MM.1S (cell line): Measurements from ENCODE around the gene CHMP4A.

Experiments
- DNase-seq: peaks from one replicate; pipeline ENCODE4 v3.0.0-alpha.2; 2015
- H2AFZ ChIP-seq: fragments of 300-600 bp; sonication (generic); 2 replicates; pipeline ENCODE4 v1.6.0; 2016; ENCODE audit warnings: antibody characterized with exemption, low read length
- H3F3A ChIP-seq: fragments of 300-600 bp; sonication (generic); 2 replicates; pipeline ENCODE4 v1.6.1; 2016; ENCODE audit warnings: mild to moderate bottlenecking, antibody characterized with exemption, low read length, moderate library complexity, mixed read lengths; ENCODE audit not compliant: insufficient read depth
- H3K27ac ChIP-seq: fragments of 300-600 bp; sonication (generic); 2 replicates; pipeline ENCODE4 v1.5.1; 2016; ENCODE audit warnings: mild to moderate bottlenecking, low read length
- H3K27me3 ChIP-seq: fragments of 300-600 bp; sonication (generic); replicated peaks from 2 replicates; pipeline ENCODE4 v1.6.0; 2016; ENCODE audit warnings: low read length; ENCODE audit not compliant: insufficient read depth
- H3K36me3 ChIP-seq: fragments of 300-600 bp; sonication (generic); replicated peaks from 2 replicates; pipeline ENCODE4 v1.6.1; 2016; ENCODE audit warnings: mild to moderate bottlenecking, low read length, mixed read lengths; ENCODE audit not compliant: insufficient read depth
- H3K4me1 ChIP-seq: fragments of 300-600 bp; sonication (generic); 2 replicates; pipeline ENCODE4 v1.6.1; 2016; ENCODE audit warnings: low read length, mixed read lengths
- H3K4me2 ChIP-seq: fragments of 300-600 bp; sonication (generic); 2 replicates; pipeline ENCODE4 v1.6.0; 2016; ENCODE audit warnings: low read depth, low read length
- H3K4me3 ChIP-seq: fragments of 300-600 bp; sonication (generic); 2 replicates; pipeline ENCODE4 v1.5.1; 2016; ENCODE audit warnings: low read length, mixed read lengths
- H3K79me2 ChIP-seq: fragments of 300-600 bp; sonication (generic); 2 replicates; pipeline ENCODE4 v1.6.1; 2016; ENCODE audit warnings: mixed run types, low read length, mixed read lengths
- H3K9ac ChIP-seq: fragments of 300-600 bp; sonication (generic); 2 replicates; pipeline ENCODE4 v1.6.1; 2016; ENCODE audit warnings: low read length, mixed read lengths
- H3K9me2 ChIP-seq: fragments of 300-600 bp; sonication (generic); replicated peaks from 2 replicates; pipeline ENCODE4 v1.6.1; 2016; ENCODE audit warnings: mild to moderate bottlenecking, low read length, mixed read lengths; ENCODE audit not compliant: insufficient read depth
- H3K9me3 ChIP-seq: fragments of 300-600 bp; sonication (generic); replicated peaks from 2 replicates; pipeline ENCODE4 v1.6.1; 2016; ENCODE audit warnings: mild to moderate bottlenecking, low read length, mixed read lengths; ENCODE audit not compliant: insufficient read depth
- H4K20me1 ChIP-seq: fragments of 300-600 bp; sonication (generic); 2 replicates; pipeline ENCODE4 v1.6.1; 2016; ENCODE audit warnings: mild to moderate bottlenecking, low read length, moderate library complexity, mixed read lengths; ENCODE audit not compliant: insufficient read depth
- EZH2 ChIP-seq: fragments of 300-600 bp; sonication (generic); optimal IDR thresholded peaks from 2 replicates; pipeline ENCODE3; 2017; ENCODE audit warnings: low read depth, mild to moderate bottlenecking, antibody characterized with exemption, low read length, mixed read lengths
- EZH2phosphoT487 ChIP-seq: fragments of 300-600 bp; sonication (generic); IDR thresholded peaks from 2 replicates; pipeline ENCODE4 v1.6.1; 2018; ENCODE audit warnings: antibody characterized with exemption, low read length
- TF ChIP-seq, protein P1 (sequence below): fragments of 300-600 bp; sonication (generic); IDR thresholded peaks from 2 replicates; pipeline ENCODE4 v1.5.1; 2016; ENCODE audit warnings: antibody characterized with exemption, low read length, mixed read lengths

Gene CHMP4A

DNA sequence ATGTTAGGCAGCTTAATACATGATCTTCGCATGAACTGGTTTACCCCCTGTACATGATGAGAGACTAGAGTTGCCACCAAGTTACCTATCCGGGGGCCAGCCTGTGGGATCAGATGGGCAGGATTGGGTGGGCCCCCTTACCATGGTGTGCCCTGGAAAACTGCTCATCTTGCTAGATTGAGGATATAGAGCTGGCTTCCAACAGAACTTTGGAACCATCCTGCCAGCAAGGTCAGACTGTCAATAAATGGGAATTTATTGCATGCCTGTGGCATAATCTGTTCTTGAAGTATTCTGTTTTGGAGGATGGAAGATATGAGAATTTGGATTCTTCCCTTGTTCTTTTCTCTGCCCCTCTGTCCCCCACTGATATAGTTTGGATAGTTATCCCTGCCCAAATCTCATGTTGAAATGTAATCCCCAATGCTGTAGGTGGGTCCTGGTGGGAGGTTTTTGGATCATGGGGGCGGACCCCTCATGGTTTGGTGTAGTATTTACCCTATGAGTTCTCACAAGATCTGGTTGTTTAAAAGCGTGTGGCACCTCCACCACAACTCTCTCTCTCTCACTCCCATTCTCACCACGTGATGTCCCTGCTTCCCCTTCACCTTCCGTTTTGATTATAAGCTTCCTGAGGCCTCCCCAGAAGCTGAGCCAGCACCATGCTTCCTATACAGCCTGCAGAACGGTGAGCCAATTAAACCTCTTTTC, 14.3 kb downstream of the CHMP4A start:
- no peak overlapping the region for H2AFZ ChIP-seq
- H3K4me1 ChIP-seq, result peaks cover 5% of the 10 kb centered on the region; the same call in 1 of the 2 replicates
- no peak for TF ChIP-seq EZH2
- TF ChIP-seq, protein P1, sequence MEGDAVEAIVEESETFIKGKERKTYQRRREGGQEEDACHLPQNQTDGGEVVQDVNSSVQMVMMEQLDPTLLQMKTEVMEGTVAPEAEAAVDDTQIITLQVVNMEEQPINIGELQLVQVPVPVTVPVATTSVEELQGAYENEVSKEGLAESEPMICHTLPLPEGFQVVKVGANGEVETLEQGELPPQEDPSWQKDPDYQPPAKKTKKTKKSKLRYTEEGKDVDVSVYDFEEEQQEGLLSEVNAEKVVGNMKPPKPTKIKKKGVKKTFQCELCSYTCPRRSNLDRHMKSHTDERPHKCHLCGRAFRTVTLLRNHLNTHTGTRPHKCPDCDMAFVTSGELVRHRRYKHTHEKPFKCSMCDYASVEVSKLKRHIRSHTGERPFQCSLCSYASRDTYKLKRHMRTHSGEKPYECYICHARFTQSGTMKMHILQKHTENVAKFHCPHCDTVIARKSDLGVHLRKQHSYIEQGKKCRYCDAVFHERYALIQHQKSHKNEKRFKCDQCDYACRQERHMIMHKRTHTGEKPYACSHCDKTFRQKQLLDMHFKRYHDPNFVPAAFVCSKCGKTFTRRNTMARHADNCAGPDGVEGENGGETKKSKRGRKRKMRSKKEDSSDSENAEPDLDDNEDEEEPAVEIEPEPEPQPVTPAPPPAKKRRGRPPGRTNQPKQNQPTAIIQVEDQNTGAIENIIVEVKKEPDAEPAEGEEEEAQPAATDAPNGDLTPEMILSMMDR, result no peak
- no peak for TF ChIP-seq EZH2phosphoT487
- no peaks in the 10 kb centered on the region for H3K9me3 ChIP-seq
- no peaks in the 10 kb centered on the region for H3K27me3 ChIP-seq
- no peak overlapping the region for H3K9ac ChIP-seq
- H3K36me3 ChIP-seq, result no peaks in the 10 kb centered on the region
- no peak overlapping the region for H3K4me2 ChIP-seq
- no peak overlapping the region for H3K27ac ChIP-seq
- H3K79me2 ChIP-seq, result peaks cover 15% of the 10 kb centered on the region
- H3K9me2 ChIP-seq, result no peaks in the 10 kb centered on the region
- peaks cover 7% of the 10 kb centered on the region; the same call in 1 of the 2 replicates for H3F3A ChIP-seq
- H3K4me3 ChIP-seq, result no peak overlapping the region
- no peaks in the 10 kb centered on the region for H4K20me1 ChIP-seq
- no peak for DNase-seq

DNA sequence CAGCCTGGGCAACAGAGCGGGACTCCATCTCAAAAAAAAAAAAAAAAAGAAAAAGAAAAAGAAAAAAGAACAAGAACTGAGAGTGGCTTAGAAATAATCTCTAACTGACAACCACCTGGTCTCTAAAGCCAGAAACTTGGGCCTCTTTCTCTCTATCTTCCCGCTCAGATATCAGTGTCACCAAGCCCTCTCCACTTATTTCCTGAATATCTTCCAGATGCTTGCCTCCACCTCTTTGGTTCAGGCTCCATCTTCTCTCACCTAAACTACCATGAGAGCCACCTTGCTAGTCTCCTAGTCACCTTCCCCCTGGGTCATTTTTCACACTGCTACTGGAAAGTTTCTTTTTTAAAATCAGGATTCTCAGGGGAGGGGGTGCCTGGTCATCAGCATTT, 16.2 kb downstream of the CHMP4A start:
- Histone ChIP-seq H3K9ac (peak overlapping the region; percentile 47; the same call in 1 of the 2 replicates), H3K9me2 (no peaks in the 10 kb centered on the region), H3K27ac (no peak overlapping the region; the same call in 1 of the 2 replicates)

DNA sequence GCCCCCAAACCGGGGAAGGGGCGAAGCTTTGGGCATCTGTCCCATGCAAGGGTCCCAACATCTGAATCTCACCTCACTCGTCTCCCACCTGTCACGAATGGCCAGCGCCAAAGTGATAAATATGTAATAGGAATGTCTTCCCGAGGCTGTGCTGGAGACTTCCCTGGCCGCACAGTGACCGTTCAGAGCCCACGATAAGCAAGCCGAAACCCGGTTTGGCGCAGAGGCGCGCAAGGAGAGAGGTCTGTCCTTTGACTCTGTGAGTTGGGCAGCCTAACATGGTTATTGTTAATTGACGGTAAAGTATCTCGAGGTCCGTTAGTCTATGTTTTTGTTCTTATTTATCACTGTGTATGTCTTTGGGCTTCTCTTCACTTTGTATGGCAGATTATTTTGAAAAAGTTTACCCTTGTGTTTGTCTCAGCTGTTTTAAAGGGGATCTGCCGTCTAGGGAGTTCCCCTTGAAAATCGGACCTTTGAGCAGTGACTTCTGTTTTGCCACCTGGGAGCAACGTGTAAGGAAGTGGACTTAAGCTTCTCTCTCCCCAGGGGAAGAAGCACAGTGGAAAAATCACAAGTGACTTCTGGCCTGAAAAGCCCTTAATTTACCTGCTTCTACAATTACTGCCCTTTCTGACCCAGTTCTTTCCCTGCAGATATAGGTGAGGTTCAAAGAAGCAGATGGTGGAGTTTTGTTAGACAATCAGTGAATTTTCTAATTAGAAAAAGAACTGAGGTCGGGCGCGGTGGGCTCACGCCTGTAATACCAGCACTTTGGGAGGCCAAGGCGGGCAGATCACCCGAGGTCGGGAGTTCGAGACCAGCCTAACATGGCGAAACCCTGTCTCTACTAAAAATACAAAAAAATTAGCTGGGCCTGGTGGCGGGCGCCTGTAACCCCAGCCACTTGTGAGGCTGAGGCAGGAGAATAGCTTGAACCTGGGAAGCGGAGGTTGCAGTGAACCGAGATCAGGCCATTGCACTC, 16.9 kb downstream of the CHMP4A start:
- Histone ChIP-seq H3K27ac (peak overlapping the region; percentile 88; the same call in 1 of the 2 replicates), H3K36me3 (no peaks in the 10 kb centered on the region), H3K4me2 (peak overlapping the region; percentile 71), H2AFZ (peak overlapping the region; percentile 31; the same call in 1 of the 2 replicates), H3K79me2 (peaks cover 23% of the 10 kb centered on the region), H3K27me3 (no peaks in the 10 kb centered on the region), H3F3A (peaks cover 7% of the 10 kb centered on the region; the same call in 1 of the 2 replicates), H3K9ac (peak overlapping the region; percentile 99), H3K9me3 (no peaks in the 10 kb centered on the region), H3K4me1 (peaks cover 5% of the 10 kb centered on the region; the same call in 1 of the 2 replicates), H3K4me3 (peak overlapping the region; percentile 80), H3K9me2 (no peaks in the 10 kb centered on the region), H4K20me1 (no peaks in the 10 kb centered on the region)
- peak; percentile 18 for DNase-seq
- TF ChIP-seq, protein P1, result no peak
- TF ChIP-seq EZH2, result no peak
- TF ChIP-seq EZH2phosphoT487, result no peak

More for the DNA sequence above, 16.2 kb downstream of the CHMP4A start:
- H3K27me3 ChIP-seq, result no peaks in the 10 kb centered on the region
- no peaks in the 10 kb centered on the region for H3K36me3 ChIP-seq
- no peak overlapping the region for H2AFZ ChIP-seq
- H3K4me3 ChIP-seq, result 0 out of 2 replicates have a peak overlapping the region, but pooled peaks have one; percentile 20
- H3K4me1 ChIP-seq, result peaks cover 5% of the 10 kb centered on the region; the same call in 1 of the 2 replicates
- no peaks in the 10 kb centered on the region for H4K20me1 ChIP-seq
- no peak for DNase-seq
- no peaks in the 10 kb centered on the region for H3K9me3 ChIP-seq
- peaks cover 7% of the 10 kb centered on the region; the same call in 1 of the 2 replicates for H3F3A ChIP-seq
- peaks cover 21% of the 10 kb centered on the region for H3K79me2 ChIP-seq
- TF ChIP-seq, protein P1, result no peak
- TF ChIP-seq EZH2phosphoT487 (no peak), EZH2 (no peak)
- H3K4me2 ChIP-seq, result peak overlapping the region; percentile 50; the same call in 1 of the 2 replicates
